GOT3 (cell line): ENCODE results near the gene ZBTB20.

Experiments
- DNase-seq: peaks from one replicate; lab custom pipeline; 2025; ENCODE audit warnings: mixed read lengths; lab: John Stamatoyannopoulos, UW

ZBTB20 gene

GRCh38 chr3:115089481-115089880, 57.6 kb downstream of the ZBTB20 start:
- no peak for DNase-seq

- no peak for DNase-seq
Measured at GRCh38 chr3:115087512-115087911, 59.6 kb downstream of the ZBTB20 start.

GRCh38 chr3:115086344-115086743, 60.7 kb downstream of the ZBTB20 start:
- no peak for DNase-seq

- DNase-seq = no peak
Measured at GRCh38 chr3:115085197-115085865, 61.8 kb downstream of the ZBTB20 start.

GRCh38 chr3:115084686-115085085, 62.4 kb downstream of the ZBTB20 start:
- DNase-seq = no peak

- DNase-seq = no peak
Measured at GRCh38 chr3:115082260-115082659, 64.8 kb downstream of the ZBTB20 start.

GRCh38 chr3:115081444-115081843, 65.6 kb downstream of the ZBTB20 start:
- no peak for DNase-seq

- no peak for DNase-seq
Measured at GRCh38 chr3:115077501-115078250, 69.4 kb downstream of the ZBTB20 start.

- DNase-seq = no peak
Measured at GRCh38 chr3:115074502-115074901, 72.6 kb downstream of the ZBTB20 start.

- DNase-seq = no peak
Measured at GRCh38 chr3:115072265-115073021, 74.6 kb downstream of the ZBTB20 start.

GRCh38 chr3:115071601-115072000, 75.5 kb downstream of the ZBTB20 start:
- DNase-seq = peak; percentile 24

- DNase-seq = no peak
Measured at GRCh38 chr3:115071166-115071565, 75.9 kb downstream of the ZBTB20 start.

GRCh38 chr3:115068799-115069198, 78.3 kb downstream of the ZBTB20 start:
- no peak for DNase-seq

- DNase-seq = no peak
Measured at GRCh38 chr3:115062412-115062956, 84.6 kb downstream of the ZBTB20 start.

GRCh38 chr3:115062009-115062408, 85.1 kb downstream of the ZBTB20 start:
- no peak for DNase-seq

- DNase-seq = no peak
Measured at GRCh38 chr3:115052906-115053305, 94.2 kb downstream of the ZBTB20 start.

- no peak for DNase-seq
Measured at GRCh38 chr3:115042351-115042750, 104.7 kb downstream of the ZBTB20 start.

- no peak for DNase-seq
Measured at GRCh38 chr3:115040673-115041286, 106.3 kb downstream of the ZBTB20 start.

- no peak for DNase-seq
Measured at GRCh38 chr3:115040246-115040645, 106.8 kb downstream of the ZBTB20 start.

GRCh38 chr3:115038817-115039216, 108.3 kb downstream of the ZBTB20 start:
- DNase-seq = no peak

- no peak for DNase-seq
Measured at GRCh38 chr3:115022835-115023398, 124.2 kb downstream of the ZBTB20 start.

GRCh38 chr3:115022199-115022598, 124.9 kb downstream of the ZBTB20 start:
- DNase-seq = no peak
